ENCODE data around the gene CCDC88A. TPM values are rescaled to one million over a fixed set of nuclear protein-coding genes. Genes with fewer than 3 reads are reported as not detected.
A peak's percentile ranks its signal among the peaks of the same experiment; 100 is the strongest.
"Not testable (repeated sequence)": the region's sequence is repeated elsewhere in the genome, so short reads cannot be mapped to it uniquely, and the experiment has no call there.

The CCDC88A gene
- total RNA-seq, 1 donor from 2014 or later: 400 TPM

- peaks cover 4% of the 10 kb centered on the region for H3K27me3 Mint-ChIP-seq (ENCODE audit: unreplicated experiment)
- no peak for DNase-seq
- H3K9me3 Mint-ChIP-seq (ENCODE audit: unreplicated experiment): no peaks in the 10 kb centered on the region
Observed at GRCh38 chr2:55395724-55396605, 23.7 kb downstream of the CCDC88A start.

GRCh38 chr2:55391615-55392242, 27.9 kb downstream of the CCDC88A start:
- H3K4me3 Mint-ChIP-seq (ENCODE audit: unreplicated experiment): no peak overlapping the region
- TF ChIP-seq CTCF (IDR thresholded peaks at IDR 0.05; ENCODE audit: partially characterized antibody, unreplicated experiment): no peak
- DNase-seq: no peak
- H3K27me3 Mint-ChIP-seq (ENCODE audit: unreplicated experiment): peaks cover 4% of the 10 kb centered on the region
- H3K4me1 Mint-ChIP-seq (ENCODE audit: low read depth, unreplicated experiment): peaks cover 15% of the 10 kb centered on the region
- H3K27ac Mint-ChIP-seq (ENCODE audit: unreplicated experiment): no peak overlapping the region
- H3K9me3 Mint-ChIP-seq (ENCODE audit: unreplicated experiment): no peaks in the 10 kb centered on the region
- H3K36me3 Mint-ChIP-seq (ENCODE audit: unreplicated experiment): peaks cover 7% of the 10 kb centered on the region

More at GRCh38 chr2:55395724-55396605, 23.7 kb downstream of the CCDC88A start:
- Mint-ChIP-seq H3K27ac (ENCODE audit: unreplicated experiment) (no peak overlapping the region), H3K4me1 (ENCODE audit: low read depth, unreplicated experiment) (peaks cover 11% of the 10 kb centered on the region), H3K36me3 (ENCODE audit: unreplicated experiment) (peaks cover 7% of the 10 kb centered on the region), H3K4me3 (ENCODE audit: unreplicated experiment) (no peak overlapping the region)
- no peak for TF ChIP-seq CTCF (IDR thresholded peaks at IDR 0.05; ENCODE audit: partially characterized antibody, unreplicated experiment)

GRCh38 chr2:55391155-55391554, 28.5 kb downstream of the CCDC88A start:
- Mint-ChIP-seq H3K27ac (ENCODE audit: unreplicated experiment) (peak overlapping the region; percentile 21), H3K4me1 (ENCODE audit: low read depth, unreplicated experiment) (peaks cover 13% of the 10 kb centered on the region), H3K27me3 (ENCODE audit: unreplicated experiment) (peaks cover 3% of the 10 kb centered on the region), H3K4me3 (ENCODE audit: unreplicated experiment) (no peak overlapping the region), H3K36me3 (ENCODE audit: unreplicated experiment) (peaks cover 4% of the 10 kb centered on the region), H3K9me3 (ENCODE audit: unreplicated experiment) (no peaks in the 10 kb centered on the region)
- TF ChIP-seq CTCF (IDR thresholded peaks at IDR 0.05; ENCODE audit: partially characterized antibody, unreplicated experiment): no peak
- no peak for DNase-seq

GRCh38 chr2:55385516-55385915, 34.1 kb downstream of the CCDC88A start:
- H3K4me3 Mint-ChIP-seq (ENCODE audit: unreplicated experiment); H3K4me1 Mint-ChIP-seq (ENCODE audit: low read depth, unreplicated experiment); H3K27ac Mint-ChIP-seq (ENCODE audit: unreplicated experiment); H3K27me3 Mint-ChIP-seq (ENCODE audit: unreplicated experiment); H3K36me3 Mint-ChIP-seq (ENCODE audit: unreplicated experiment); H3K9me3 Mint-ChIP-seq (ENCODE audit: unreplicated experiment); DNase-seq: not testable (repeated sequence)

GRCh38 chr2:55384786-55385185, 34.9 kb downstream of the CCDC88A start:
- Mint-ChIP-seq H3K4me1 (ENCODE audit: low read depth, unreplicated experiment) (no peaks in the 10 kb centered on the region), H3K9me3 (ENCODE audit: unreplicated experiment) (no peaks in the 10 kb centered on the region), H3K36me3 (ENCODE audit: unreplicated experiment) (no peaks in the 10 kb centered on the region), H3K4me3 (ENCODE audit: unreplicated experiment) (no peak overlapping the region), H3K27ac (ENCODE audit: unreplicated experiment) (no peak overlapping the region), H3K27me3 (ENCODE audit: unreplicated experiment) (no peaks in the 10 kb centered on the region)
- TF ChIP-seq CTCF (IDR thresholded peaks at IDR 0.05; ENCODE audit: partially characterized antibody, unreplicated experiment): no peak
- no peak for DNase-seq
